SK-N-SH (cell line): ENCODE measurements around the gene SLC38A7. TPM values are rescaled to one million over a fixed set of nuclear protein-coding genes. Genes with fewer than 3 reads are reported as not detected.

ENCODE experiments used
- CTCF ChIA-PET: fragments of 300-600, 350-600 bp; formaldehyde crosslinking; extraction: SDS; loops from one replicate; lab custom pipeline; 2021; lab: Yijun Ruan, JAX
- POLR2A ChIA-PET: fragments of 350-600 bp; sonication (Branson Sonifier 250); formaldehyde crosslinking; extraction: SDS; loops from one replicate; lab custom pipeline; 2020; ENCODE audit warnings: antibody characterized with exemption, inconsistent platforms; lab: Yijun Ruan, JAX
- DNase-seq: peaks from one replicate; pipeline ENCODE4 v3.0.0; 2012
- H2AFZ ChIP-seq: fragments of 200-600 bp; sonication (generic); 2 replicates; pipeline ENCODE4 v1.8.1; 2016; ENCODE audit warnings: antibody characterized with exemption, mild to moderate bottlenecking, low read depth
- H3F3A ChIP-seq: fragments of 200-600 bp; sonication (generic); replicated peaks from 2 replicates; pipeline ENCODE3; 2016; ENCODE audit warnings: antibody characterized with exemption, mild to moderate bottlenecking; ENCODE audit not compliant: insufficient read depth
- H3K27ac ChIP-seq, 2 experiments: fragments of 200-500 bp in 1 of 2; fragments of 200-600 bp in 1 of 2; sonication (Bioruptor generic) in 1 of 2; sonication (generic), shearing (Covaris generic) in 1 of 2; 2 replicates each; pipeline versions ENCODE4 v1.5.1 to v1.6.1; 2014 to 2016; ENCODE audit warnings: low read depth in 2 of 2, inconsistent platforms in 1 of 2, low read length in 1 of 2, mild to moderate bottlenecking in 1 of 2, mixed read lengths in 1 of 2
- H3K27me3 ChIP-seq: fragments of 200-600 bp; sonication (generic), shearing (Covaris generic); 2 replicates; pipeline ENCODE4 v1.6.1; 2016; ENCODE audit warnings: mixed run types; ENCODE audit not compliant: insufficient read depth
- H3K36me3 ChIP-seq, 2 experiments: fragments of 200-500 bp in 1 of 2; fragments of 200-600 bp in 1 of 2; sonication (Bioruptor generic) in 1 of 2; sonication (generic) in 1 of 2; replicated peaks in 1 of 2; 2 replicates each; pipeline versions ENCODE3 to v1.5.1; 2014 to 2016; ENCODE audit warnings: low read length in 1 of 2, mild to moderate bottlenecking in 1 of 2; ENCODE audit not compliant: insufficient read depth in 2 of 2, control insufficient read depth in 1 of 2
- H3K4me1 ChIP-seq, 2 experiments: fragments of 200-500 bp in 1 of 2; fragments of 200-600 bp in 1 of 2; sonication (Bioruptor generic) in 1 of 2; sonication (generic), shearing (Covaris generic) in 1 of 2; 2 replicates each; pipeline versions ENCODE4 v1.5.1 to v1.6.1; 2014 to 2016; ENCODE audit warnings: low read depth in 1 of 2, low read length in 1 of 2, mixed run types in 1 of 2; ENCODE audit not compliant: insufficient read depth in 2 of 2, control insufficient read depth in 1 of 2
- H3K4me2 ChIP-seq: fragments of 200-600 bp; sonication (generic), shearing (Covaris generic); 2 replicates; pipeline ENCODE4 v1.6.1; 2017; ENCODE audit warnings: mixed run types
- H3K4me3 ChIP-seq, 2 experiments: fragments of 200-500 bp in 1 of 2; fragments of 200-600 bp in 1 of 2; sonication (Bioruptor generic) in 1 of 2; sonication (generic), shearing (Covaris generic) in 1 of 2; 2 replicates each; pipeline versions ENCODE4 v1.5.1 to v1.8.1; 2014 to 2016; ENCODE audit warnings: low read depth in 2 of 2, inconsistent platforms in 1 of 2, low read length in 1 of 2, mild to moderate bottlenecking in 1 of 2, mixed read lengths in 1 of 2, moderate library complexity in 1 of 2
- H3K79me2 ChIP-seq: fragments of 200-600 bp; sonication (generic); 2 replicates; pipeline ENCODE4 v1.8.1; 2017; ENCODE audit warnings: mild to moderate bottlenecking; ENCODE audit not compliant: insufficient read depth
- H3K9ac ChIP-seq: fragments of 200-600 bp; sonication (generic); 2 replicates; pipeline ENCODE4 v1.6.1; 2017; ENCODE audit warnings: mixed run types
- H3K9me2 ChIP-seq: fragments of 200-600 bp; sonication (generic); 2 replicates; pipeline ENCODE4 v1.6.1; 2017; ENCODE audit warnings: mixed run types
- H3K9me3 ChIP-seq: fragments of 200-600 bp; sonication (generic); 2 replicates; pipeline ENCODE4 v1.6.1; 2017; ENCODE audit warnings: mixed run types, mild to moderate bottlenecking, moderate library complexity
- H4K20me1 ChIP-seq: fragments of 200-600 bp; sonication (generic); 2 replicates; pipeline ENCODE4 v1.6.1; 2017; ENCODE audit warnings: mild to moderate bottlenecking, mixed run types; ENCODE audit not compliant: insufficient read depth
- ELF1 ChIP-seq: IDR thresholded peaks from 2 replicates; pipeline ENCODE4 v1.4.0; 2012
- EP300 ChIP-seq, 2 experiments: IDR thresholded peaks; 2 replicates each; pipeline versions ENCODE4 v1.4.0 to v1.6.1; 2012; ENCODE audit warnings: borderline replicate concordance in 1 of 2, low read depth in 1 of 2, low read length in 1 of 2
- FOXJ3 ChIP-seq: sonication (generic); formaldehyde crosslinking; IDR thresholded peaks from 2 replicates; pipeline ENCODE4 v1.5.1; 2020; ENCODE audit warnings: mild to moderate bottlenecking, missing genetic modification reagents
- GABPA ChIP-seq: IDR thresholded peaks from 2 replicates; pipeline ENCODE4 v1.4.0; 2012; ENCODE audit warnings: low read depth, mild to moderate bottlenecking
- JUND ChIP-seq: IDR thresholded peaks from 2 replicates; pipeline ENCODE4 v1.4.0; 2012
- MEF2A ChIP-seq: IDR thresholded peaks from 2 replicates; pipeline ENCODE4 v1.4.0; 2012; ENCODE audit warnings: low read depth, borderline replicate concordance
- MXI1 ChIP-seq: IDR thresholded peaks from 2 replicates; pipeline ENCODE4 v1.6.1; 2012; ENCODE audit warnings: mild to moderate bottlenecking, low read depth, low read length, improper control_type of control experiment
- NFIC ChIP-seq: IDR thresholded peaks from 2 replicates; pipeline ENCODE4 v1.4.0; 2012; ENCODE audit warnings: borderline replicate concordance
- RAD21 ChIP-seq: IDR thresholded peaks from 2 replicates; pipeline ENCODE4 v1.6.1; 2012; ENCODE audit warnings: mild to moderate bottlenecking, low read length
- RXRA ChIP-seq: IDR thresholded peaks from 2 replicates; pipeline ENCODE4 v1.4.0; 2012; ENCODE audit warnings: low read depth, mild to moderate bottlenecking, borderline replicate concordance
- TCF12 ChIP-seq: IDR thresholded peaks from 2 replicates; pipeline ENCODE4 v1.4.0; 2012
- YY1 ChIP-seq: IDR thresholded peaks from 2 replicates; pipeline ENCODE4 v1.4.0; 2012; ENCODE audit warnings: low read depth, mild to moderate bottlenecking
- WGBS: methylation state at CpG from one replicate; pipeline ENCODE4 v1.1.6; 2017; ENCODE audit warnings: low lambda C conversion rate; 5-methylcytosine and 5-hydroxymethylcytosine counted together
- polyA plus RNA-seq, 3 experiments: library from polyadenylated mRNA; depleted of rRNA; stranded (reverse); fragments of >200 nt; gene quantifications; 2 replicates each; pipeline ENCODE4 v1.2.3, GENCODE V29; 2012
- TF ChIP-seq, protein P1 (sequence below): fragments of 150-350 bp; IDR thresholded peaks from 2 replicates; pipeline ENCODE4 v1.6.1; 2016; ENCODE audit warnings: mild to moderate bottlenecking, low read depth, low read length
- TF ChIP-seq, protein P2 (sequence below): IDR thresholded peaks from 2 replicates; pipeline ENCODE4; 2012
- TF ChIP-seq, protein P3 (sequence below): IDR thresholded peaks from 2 replicates; pipeline ENCODE4 v1.4.0; 2012; ENCODE audit warnings: low read depth, borderline replicate concordance
- TF ChIP-seq, protein P4 (sequence below): IDR thresholded peaks from 2 replicates; pipeline ENCODE4 v1.6.1; 2012; ENCODE audit warnings: mild to moderate bottlenecking, low read depth, low read length, moderate library complexity

The SLC38A7 gene
- polyA plus RNA-seq, 1 of the 3 experiments (the other 2 are of a cell fraction): 14.1 TPM

DNA sequence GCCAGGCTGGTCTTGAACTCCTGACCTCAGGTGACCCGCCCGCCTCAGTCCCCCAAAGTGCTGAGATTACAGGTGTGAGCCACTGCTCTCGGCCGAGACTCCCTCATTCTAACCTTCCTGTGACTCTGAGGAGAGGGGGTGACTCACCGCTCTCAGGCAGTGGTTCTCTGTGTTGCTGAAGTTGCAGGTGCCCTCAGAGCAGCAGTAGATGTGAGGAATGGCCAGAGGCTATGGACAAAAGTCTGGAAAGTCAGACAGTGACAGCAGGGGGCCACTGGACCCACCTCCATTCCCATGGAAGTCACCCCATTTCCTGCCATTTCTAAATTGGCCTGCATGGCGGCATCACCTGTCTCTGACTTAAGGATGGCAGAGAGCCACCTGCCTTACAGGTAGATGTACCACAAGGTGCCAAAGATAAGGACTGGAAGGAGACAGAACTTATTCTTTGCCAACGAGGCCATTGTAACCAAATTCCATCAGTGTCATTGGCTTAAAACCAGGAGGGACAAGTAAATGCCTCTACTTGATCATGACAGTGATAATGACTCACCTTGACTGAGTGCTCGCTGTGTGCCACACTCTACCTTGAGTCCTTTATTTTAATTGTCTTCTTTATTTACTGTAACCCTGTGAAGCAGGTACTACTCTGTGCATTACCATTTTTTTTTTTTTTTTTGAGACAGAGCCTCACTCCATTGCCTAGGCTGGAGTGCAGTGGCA, 39.6 kb downstream of the SLC38A7 start (continued):
- TF ChIP-seq RAD21 (no peak), GABPA (no peak), TCF12 (no peak), JUND (no peak), FOXJ3 (CRISPR knock-in tag) (no peak)
- TF ChIP-seq, protein P1, sequence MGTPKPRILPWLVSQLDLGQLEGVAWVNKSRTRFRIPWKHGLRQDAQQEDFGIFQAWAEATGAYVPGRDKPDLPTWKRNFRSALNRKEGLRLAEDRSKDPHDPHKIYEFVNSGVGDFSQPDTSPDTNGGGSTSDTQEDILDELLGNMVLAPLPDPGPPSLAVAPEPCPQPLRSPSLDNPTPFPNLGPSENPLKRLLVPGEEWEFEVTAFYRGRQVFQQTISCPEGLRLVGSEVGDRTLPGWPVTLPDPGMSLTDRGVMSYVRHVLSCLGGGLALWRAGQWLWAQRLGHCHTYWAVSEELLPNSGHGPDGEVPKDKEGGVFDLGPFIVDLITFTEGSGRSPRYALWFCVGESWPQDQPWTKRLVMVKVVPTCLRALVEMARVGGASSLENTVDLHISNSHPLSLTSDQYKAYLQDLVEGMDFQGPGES: no peak
- TF ChIP-seq, all 33 proteins: peak for 0

DNA sequence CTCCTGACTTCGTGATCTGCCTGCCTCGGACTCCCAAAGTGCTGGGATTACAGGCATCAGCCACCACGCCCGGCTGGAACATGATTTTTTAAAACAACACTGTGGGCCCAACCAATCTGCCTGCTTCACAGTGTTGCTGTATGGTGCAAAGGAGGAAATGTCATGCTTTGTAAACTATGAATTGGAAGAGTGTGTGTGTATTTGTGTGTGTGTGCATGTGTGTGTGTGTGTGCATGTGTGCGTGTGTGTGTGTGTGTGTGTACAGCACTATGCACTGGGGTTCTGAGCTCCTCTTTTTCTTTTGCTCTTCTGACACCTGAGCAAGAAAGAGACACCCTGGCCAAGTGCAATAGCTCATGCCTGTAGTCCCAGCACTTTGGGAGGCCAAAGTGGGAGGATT, 40.5 kb downstream of the SLC38A7 start:
- Histone ChIP-seq H3K9ac (no peak overlapping the region), H4K20me1 (no peaks in the 10 kb centered on the region), H3K4me2 (no peak overlapping the region), H3K79me2 (no peaks in the 10 kb centered on the region), H3K27me3 (no peaks in the 10 kb centered on the region), H3K4me3 (no peak overlapping the region), H3K9me2 (no peaks in the 10 kb centered on the region), H3K9me3 (no peaks in the 10 kb centered on the region), H3K4me1 (no peaks in the 10 kb centered on the region), H2AFZ (no peak overlapping the region), H3K27ac (no peak overlapping the region), H3K36me3 (no peaks in the 10 kb centered on the region), H3F3A (no peaks in the 10 kb centered on the region)
- DNase-seq: no peak
- WGBS: 85% methylated on average over 5 of the region's 5 CpGs
- TF ChIP-seq, protein P2, sequence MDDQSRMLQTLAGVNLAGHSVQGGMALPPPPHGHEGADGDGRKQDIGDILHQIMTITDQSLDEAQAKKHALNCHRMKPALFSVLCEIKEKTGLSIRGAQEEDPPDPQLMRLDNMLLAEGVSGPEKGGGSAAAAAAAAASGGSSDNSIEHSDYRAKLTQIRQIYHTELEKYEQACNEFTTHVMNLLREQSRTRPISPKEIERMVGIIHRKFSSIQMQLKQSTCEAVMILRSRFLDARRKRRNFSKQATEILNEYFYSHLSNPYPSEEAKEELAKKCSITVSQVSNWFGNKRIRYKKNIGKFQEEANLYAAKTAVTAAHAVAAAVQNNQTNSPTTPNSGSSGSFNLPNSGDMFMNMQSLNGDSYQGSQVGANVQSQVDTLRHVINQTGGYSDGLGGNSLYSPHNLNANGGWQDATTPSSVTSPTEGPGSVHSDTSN: no peak
- TF ChIP-seq, protein P3, sequence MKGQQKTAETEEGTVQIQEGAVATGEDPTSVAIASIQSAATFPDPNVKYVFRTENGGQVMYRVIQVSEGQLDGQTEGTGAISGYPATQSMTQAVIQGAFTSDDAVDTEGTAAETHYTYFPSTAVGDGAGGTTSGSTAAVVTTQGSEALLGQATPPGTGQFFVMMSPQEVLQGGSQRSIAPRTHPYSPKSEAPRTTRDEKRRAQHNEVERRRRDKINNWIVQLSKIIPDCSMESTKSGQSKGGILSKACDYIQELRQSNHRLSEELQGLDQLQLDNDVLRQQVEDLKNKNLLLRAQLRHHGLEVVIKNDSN: no peak
- TF ChIP-seq GABPA: no peak
- TF ChIP-seq NFIC: no peak
- no peak for TF ChIP-seq RXRA
- TF ChIP-seq ELF1: no peak
- TF ChIP-seq, protein P4, sequence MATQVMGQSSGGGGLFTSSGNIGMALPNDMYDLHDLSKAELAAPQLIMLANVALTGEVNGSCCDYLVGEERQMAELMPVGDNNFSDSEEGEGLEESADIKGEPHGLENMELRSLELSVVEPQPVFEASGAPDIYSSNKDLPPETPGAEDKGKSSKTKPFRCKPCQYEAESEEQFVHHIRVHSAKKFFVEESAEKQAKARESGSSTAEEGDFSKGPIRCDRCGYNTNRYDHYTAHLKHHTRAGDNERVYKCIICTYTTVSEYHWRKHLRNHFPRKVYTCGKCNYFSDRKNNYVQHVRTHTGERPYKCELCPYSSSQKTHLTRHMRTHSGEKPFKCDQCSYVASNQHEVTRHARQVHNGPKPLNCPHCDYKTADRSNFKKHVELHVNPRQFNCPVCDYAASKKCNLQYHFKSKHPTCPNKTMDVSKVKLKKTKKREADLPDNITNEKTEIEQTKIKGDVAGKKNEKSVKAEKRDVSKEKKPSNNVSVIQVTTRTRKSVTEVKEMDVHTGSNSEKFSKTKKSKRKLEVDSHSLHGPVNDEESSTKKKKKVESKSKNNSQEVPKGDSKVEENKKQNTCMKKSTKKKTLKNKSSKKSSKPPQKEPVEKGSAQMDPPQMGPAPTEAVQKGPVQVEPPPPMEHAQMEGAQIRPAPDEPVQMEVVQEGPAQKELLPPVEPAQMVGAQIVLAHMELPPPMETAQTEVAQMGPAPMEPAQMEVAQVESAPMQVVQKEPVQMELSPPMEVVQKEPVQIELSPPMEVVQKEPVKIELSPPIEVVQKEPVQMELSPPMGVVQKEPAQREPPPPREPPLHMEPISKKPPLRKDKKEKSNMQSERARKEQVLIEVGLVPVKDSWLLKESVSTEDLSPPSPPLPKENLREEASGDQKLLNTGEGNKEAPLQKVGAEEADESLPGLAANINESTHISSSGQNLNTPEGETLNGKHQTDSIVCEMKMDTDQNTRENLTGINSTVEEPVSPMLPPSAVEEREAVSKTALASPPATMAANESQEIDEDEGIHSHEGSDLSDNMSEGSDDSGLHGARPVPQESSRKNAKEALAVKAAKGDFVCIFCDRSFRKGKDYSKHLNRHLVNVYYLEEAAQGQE: no peak
- no peak for TF ChIP-seq FOXJ3 (CRISPR knock-in tag)
- TF ChIP-seq MXI1: no peak
- TF ChIP-seq MEF2A: no peak
- no peak for TF ChIP-seq EP300 (IDR thresholded peaks at IDR 0.05; ENCODE audit: borderline replicate concordance in 1 of 2, low read depth in 1 of 2, low read length in 1 of 2)
- no peak for TF ChIP-seq YY1
- POLR2A ChIA-PET: no interaction called here
- CTCF ChIA-PET: no interaction called here
